ENCODE data around the gene DCTD. TPM values are rescaled to one million over a fixed set of nuclear protein-coding genes. Genes with fewer than 3 reads are reported as not detected.

Gene DCTD
- total RNA-seq, 2 donors from 2014 or later = 50.5 to 62.2 TPM

GRCh38 chr4:182881914-182882313 is 35.3 kb downstream of the DCTD start:
- H3K27me3 ChIP-seq (replicated peaks; ENCODE audit: insufficient read depth) = no peaks in the 10 kb centered on the region
- no peaks in the 10 kb centered on the region for H3K4me1 ChIP-seq (ENCODE audit: control insufficient read depth in 1 of 2, low read depth in 2 of 2)
- H3K27ac ChIP-seq = no peak overlapping the region
- peaks cover 9% of the 10 kb centered on the region for H3K36me3 ChIP-seq
- no peak for DNase-seq (ENCODE audit: low spot score)
- no peak for ATAC-seq (ENCODE audit: insufficient number of reproducible peaks, low FRiP score, low read depth)
- H3K9me3 ChIP-seq = no peaks in the 10 kb centered on the region
- H3K4me3 ChIP-seq = no peak overlapping the region
- TF ChIP-seq CTCF (IDR thresholded peaks at IDR 0.05) = no peak

DNA sequence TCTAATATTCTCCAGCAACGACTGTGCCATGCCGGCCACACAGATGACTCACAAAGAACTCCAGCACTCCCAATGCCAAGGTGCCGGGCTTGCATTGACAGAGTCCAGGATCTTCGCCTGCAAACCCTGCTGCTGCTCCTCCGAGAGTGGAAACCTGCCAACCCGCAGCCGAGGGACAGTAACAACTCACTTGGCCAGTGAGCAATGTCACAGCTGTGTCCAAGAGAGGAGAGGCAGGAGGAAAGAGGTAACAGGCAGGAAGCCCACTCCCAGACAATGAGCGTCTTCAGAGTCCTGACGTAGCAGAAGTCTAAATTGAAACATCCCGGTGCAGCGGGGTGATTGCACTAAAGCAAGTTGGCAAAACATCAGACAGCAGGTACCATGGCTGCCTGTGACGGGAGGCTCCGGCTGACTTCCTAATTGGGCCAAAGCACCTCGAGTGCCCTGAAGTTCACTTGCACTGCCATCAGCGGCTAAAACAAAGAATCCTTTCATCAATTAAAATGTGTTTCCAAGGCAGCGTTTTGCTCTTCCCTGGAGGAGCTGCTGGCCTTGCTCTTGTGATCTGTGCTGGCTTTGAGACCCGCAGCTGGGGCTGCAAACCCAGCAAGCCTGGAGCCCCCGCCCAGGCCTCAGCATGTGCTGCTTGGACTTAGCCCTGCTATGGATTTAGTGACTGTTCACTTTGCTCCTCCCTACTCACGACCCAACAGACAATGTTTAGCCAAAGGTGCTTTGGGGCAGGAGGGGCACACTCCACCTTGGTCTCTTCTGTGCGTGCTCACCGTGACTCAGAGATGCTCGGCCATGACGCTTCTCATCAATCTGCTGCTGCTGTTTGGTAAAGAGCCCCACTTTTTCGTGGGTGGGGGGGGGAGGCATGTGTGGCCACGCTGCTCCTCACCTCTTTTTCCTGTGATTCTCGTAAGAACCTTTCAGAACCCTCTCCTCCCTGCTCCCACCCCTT is 36.5 kb downstream of the DCTD start:
- Histone ChIP-seq H3K4me1 (ENCODE audit: control insufficient read depth in 1 of 2, low read depth in 2 of 2) (no peaks in the 10 kb centered on the region), H3K36me3 (peaks cover 13% of the 10 kb centered on the region), H3K4me3 (no peak overlapping the region), H3K27ac (no peak overlapping the region), H3K27me3 (replicated peaks; ENCODE audit: insufficient read depth) (no peaks in the 10 kb centered on the region), H3K9me3 (no peaks in the 10 kb centered on the region)
- TF ChIP-seq CTCF (IDR thresholded peaks at IDR 0.05) = no peak
- ATAC-seq (ENCODE audit: insufficient number of reproducible peaks, low FRiP score, low read depth) (no peak), DNase-seq (ENCODE audit: low spot score) (no peak)

DNA sequence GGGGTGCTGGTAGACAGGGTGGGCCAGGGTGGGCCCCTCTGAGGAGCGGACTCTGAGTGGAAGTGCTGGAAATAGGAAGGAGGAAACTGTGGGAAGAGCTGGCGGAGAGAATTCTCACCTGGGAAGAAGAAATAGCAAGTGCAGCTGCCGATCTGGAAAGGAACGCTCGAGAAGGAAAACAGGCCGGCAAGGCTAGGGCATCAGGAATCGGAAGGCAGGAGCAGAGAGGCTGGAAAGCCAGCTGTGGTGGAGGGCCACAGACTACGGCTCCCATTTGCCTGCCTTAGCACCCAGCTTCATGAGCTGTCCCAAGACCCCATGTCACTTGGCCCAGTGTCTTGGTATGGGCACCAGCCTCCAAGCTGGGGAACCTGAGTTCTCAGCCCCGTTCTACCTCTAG is 37.3 kb downstream of the DCTD start:
- peaks cover 14% of the 10 kb centered on the region for H3K36me3 ChIP-seq
- no peaks in the 10 kb centered on the region for H3K27me3 ChIP-seq (replicated peaks; ENCODE audit: insufficient read depth)
- no peak for DNase-seq (ENCODE audit: low spot score)
- ATAC-seq (ENCODE audit: insufficient number of reproducible peaks, low FRiP score, low read depth) = no peak
- no peak overlapping the region for H3K4me3 ChIP-seq
- no peak for TF ChIP-seq CTCF (IDR thresholded peaks at IDR 0.05)
- H3K27ac ChIP-seq = no peak overlapping the region
- no peaks in the 10 kb centered on the region for H3K9me3 ChIP-seq
- H3K4me1 ChIP-seq (ENCODE audit: control insufficient read depth in 1 of 2, low read depth in 2 of 2) = no peaks in the 10 kb centered on the region

GRCh38 chr4:182878633-182879495 is 38.3 kb downstream of the DCTD start:
- ATAC-seq (ENCODE audit: insufficient number of reproducible peaks, low FRiP score, low read depth) = no peak

More at GRCh38 chr4:182878633-182879495, 38.3 kb downstream of the DCTD start:
- no peak for TF ChIP-seq CTCF (IDR thresholded peaks at IDR 0.05)
- Histone ChIP-seq H3K27me3 (replicated peaks; ENCODE audit: insufficient read depth) (no peaks in the 10 kb centered on the region), H3K9me3 (no peaks in the 10 kb centered on the region), H3K36me3 (peaks cover 12% of the 10 kb centered on the region), H3K4me3 (no peak overlapping the region), H3K4me1 (ENCODE audit: control insufficient read depth in 1 of 2, low read depth in 2 of 2) (no peaks in the 10 kb centered on the region), H3K27ac (no peak overlapping the region)
- no peak for DNase-seq (ENCODE audit: low spot score)

Measured in thoracic aorta (tissue), 2 donors.